GM19438 (cell line): Measurements from ENCODE around the gene PODNL1.

Experiments
- ATAC-seq: cut with Tn5 transposase; IDR thresholded peaks from one replicate; pipeline ENCODE4 v1.9.1; 2021; ENCODE audit warnings: low read depth; ENCODE audit not compliant: unreplicated experiment

PODNL1 gene, protein sequence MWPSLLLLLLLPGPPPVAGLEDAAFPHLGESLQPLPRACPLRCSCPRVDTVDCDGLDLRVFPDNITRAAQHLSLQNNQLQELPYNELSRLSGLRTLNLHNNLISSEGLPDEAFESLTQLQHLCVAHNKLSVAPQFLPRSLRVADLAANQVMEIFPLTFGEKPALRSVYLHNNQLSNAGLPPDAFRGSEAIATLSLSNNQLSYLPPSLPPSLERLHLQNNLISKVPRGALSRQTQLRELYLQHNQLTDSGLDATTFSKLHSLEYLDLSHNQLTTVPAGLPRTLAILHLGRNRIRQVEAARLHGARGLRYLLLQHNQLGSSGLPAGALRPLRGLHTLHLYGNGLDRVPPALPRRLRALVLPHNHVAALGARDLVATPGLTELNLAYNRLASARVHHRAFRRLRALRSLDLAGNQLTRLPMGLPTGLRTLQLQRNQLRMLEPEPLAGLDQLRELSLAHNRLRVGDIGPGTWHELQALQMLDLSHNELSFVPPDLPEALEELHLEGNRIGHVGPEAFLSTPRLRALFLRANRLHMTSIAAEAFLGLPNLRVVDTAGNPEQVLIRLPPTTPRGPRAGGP

GRCh38 chr19:13938301-13939064, at the start of gene PODNL1:
PODNL1 (minus strand) TSS chr19:13938417; CDS start chr19:13938181, 236 bp downstream.
- ATAC-seq: no peak

- ATAC-seq: no peak
Observed at GRCh38 chr19:13987101-13987890, 49.1 kb upstream of the PODNL1 start.

DNA sequence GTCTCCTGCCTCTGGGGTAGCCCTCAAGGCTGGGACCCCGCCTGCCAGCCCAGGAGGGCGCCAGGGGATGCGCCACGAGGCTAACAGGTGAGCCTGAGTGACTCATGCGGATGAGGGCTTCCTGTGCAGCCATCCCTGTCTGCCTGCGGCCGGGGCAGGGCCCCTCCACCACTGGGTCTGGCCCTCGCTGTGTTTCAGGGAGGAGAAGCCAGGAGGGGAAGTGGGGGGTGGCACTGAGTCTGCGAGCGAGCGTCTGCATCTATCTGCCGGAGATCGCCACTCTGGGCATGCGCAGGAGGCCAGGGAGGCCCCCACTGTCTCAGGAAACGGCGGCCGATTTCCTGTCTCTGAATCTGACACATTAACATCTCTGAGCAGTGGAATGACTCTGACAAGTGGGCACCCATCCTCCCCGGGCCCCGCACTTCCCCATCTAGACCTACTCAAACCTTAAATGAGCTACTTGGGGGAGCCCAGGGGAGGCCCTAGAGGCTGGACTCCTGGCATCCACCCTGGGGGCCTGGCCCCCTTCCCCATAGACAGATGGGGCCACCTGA, 48.2 kb upstream of the PODNL1 start:
- ATAC-seq: peak; percentile 78

DNA sequence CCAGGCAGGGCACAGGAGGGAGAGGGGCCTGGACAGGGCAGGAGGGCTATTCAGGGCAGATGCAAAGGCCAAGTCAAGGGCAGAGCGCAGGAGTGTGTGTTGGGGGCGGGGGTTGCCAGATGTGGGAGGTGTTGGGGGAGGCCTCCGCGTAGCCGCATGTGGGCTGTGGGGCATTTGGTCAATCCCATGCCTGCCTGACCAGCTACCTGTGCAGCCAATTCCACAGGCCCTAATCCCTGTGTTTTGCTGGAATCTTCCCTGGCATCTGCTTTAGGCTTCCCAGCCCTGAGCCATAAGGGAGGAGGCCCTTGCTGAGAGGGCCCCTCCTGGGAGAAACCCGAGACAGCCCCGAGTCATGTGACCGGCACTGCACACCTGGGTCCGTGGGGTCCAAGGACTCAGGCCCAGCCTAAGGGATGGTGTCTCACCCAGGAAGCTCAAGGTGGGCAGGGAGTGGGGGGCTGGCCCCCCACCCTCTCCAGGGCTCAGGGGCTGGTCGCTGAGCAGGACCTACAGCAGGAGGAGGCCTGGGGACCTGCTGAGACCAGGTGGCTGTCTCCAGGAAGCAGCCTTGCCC, 47.6 kb upstream of the PODNL1 start:
- peak; percentile 19 for ATAC-seq

- ATAC-seq: no peak
Observed at GRCh38 chr19:13984875-13985741, 46.9 kb upstream of the PODNL1 start.

DNA sequence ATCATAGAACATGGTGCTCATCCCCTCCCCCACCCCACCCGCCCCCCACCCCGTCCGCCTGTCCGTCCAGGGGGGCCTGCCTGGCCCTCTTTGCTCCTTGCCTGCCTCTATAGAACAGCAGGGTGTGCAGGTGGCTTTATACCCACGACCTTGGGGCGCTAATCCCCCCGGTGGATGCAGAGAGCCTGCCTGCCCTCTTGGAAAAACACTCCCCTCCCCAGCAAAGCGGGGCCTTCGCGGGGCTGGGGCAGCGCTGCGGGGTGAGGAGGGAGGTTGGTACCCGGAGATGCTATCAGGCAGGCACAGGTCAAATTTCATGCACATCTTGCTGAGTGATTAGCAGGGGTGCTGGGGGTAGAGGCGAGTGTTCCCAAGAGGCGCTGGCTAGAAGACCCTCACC, 46.0 kb upstream of the PODNL1 start:
- ATAC-seq: no peak

- ATAC-seq: no peak
Observed at GRCh38 chr19:13983213-13983889, 45.1 kb upstream of the PODNL1 start.

DNA sequence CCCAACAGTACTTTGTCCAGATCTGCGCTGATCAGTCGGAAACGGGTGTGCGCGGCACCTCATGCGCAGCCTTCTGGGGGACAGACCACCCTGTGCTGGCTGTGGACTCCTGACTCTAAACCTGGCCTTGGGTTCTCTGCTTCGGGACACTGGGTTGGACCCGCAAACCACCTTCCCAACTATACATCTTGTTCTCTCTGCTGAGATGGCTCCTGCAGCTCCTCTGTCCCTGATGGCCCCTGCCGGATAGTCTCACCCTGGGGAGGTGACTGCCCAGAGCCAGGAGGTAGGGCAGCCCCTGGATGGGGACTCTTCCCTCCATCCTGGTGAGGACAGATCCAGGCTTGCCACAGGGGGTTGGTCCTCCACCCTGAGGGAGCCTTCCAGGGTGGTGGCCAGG, 44.6 kb upstream of the PODNL1 start:
- no peak for ATAC-seq

- no peak for ATAC-seq
Observed at GRCh38 chr19:13981988-13982501, 43.8 kb upstream of the PODNL1 start.

GRCh38 chr19:13981467-13981866, 43.2 kb upstream of the PODNL1 start:
- ATAC-seq: no peak

GRCh38 chr19:13981021-13981420, 42.8 kb upstream of the PODNL1 start:
- no peak for ATAC-seq

DNA sequence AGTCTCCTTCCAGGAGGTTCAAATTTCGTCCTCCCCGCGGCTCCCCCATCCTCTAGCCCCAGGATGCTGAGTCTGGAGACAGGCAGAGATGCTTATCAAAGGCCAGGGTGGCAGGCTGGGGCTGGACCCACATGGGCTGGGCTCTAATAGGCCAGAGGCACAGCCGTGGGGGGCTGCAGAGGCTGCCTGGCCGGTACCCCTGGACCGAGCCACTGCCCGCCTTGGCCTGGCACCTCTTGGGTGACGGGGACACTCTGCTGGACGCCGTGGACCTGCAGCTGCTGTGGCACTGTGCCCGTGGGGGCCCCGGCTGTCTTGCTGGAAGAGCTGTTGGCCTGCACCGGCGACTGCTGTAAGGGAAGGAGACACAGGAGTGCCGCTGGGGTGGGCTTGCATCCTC, 42.1 kb upstream of the PODNL1 start:
- ATAC-seq: no peak

DNA sequence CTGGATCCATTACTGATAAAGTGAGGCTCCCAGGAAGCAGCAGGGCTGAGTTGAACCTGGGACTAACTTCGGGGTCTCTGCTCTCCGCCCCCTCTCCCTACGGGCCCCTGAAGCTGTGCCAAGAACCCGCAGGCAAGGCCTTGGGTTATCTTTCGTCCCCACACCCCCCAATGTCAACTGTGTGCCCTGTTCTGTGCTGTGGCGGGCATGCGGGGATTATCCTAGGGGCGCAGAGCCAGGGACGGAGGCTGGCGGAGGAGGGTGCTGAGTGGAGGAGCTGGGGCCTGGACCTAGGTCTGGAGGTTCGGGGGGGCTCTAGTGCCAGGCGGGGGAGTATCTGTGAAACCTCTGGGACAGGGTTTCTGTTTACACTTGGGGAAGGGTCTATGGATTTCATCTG, 41.5 kb upstream of the PODNL1 start:
- ATAC-seq: no peak

DNA sequence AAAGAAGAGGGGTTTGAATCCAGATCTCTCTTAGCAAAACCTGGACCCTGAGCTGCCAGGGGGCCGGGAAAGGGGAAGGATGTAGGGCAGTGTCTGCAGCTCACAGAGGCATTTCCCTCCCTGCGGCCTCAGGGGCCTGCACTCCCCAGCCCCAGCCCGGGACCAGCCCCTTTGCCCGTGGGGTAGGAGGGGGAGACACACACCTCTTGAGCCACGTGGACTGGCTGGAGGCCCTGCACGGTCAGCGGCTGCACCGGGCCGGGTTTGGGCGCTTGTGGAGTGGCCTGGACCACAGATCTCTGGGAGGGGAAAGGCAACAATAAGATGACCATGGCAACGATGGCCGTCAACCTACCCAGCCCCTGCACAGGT, 41.0 kb upstream of the PODNL1 start:
- ATAC-seq: no peak

DNA sequence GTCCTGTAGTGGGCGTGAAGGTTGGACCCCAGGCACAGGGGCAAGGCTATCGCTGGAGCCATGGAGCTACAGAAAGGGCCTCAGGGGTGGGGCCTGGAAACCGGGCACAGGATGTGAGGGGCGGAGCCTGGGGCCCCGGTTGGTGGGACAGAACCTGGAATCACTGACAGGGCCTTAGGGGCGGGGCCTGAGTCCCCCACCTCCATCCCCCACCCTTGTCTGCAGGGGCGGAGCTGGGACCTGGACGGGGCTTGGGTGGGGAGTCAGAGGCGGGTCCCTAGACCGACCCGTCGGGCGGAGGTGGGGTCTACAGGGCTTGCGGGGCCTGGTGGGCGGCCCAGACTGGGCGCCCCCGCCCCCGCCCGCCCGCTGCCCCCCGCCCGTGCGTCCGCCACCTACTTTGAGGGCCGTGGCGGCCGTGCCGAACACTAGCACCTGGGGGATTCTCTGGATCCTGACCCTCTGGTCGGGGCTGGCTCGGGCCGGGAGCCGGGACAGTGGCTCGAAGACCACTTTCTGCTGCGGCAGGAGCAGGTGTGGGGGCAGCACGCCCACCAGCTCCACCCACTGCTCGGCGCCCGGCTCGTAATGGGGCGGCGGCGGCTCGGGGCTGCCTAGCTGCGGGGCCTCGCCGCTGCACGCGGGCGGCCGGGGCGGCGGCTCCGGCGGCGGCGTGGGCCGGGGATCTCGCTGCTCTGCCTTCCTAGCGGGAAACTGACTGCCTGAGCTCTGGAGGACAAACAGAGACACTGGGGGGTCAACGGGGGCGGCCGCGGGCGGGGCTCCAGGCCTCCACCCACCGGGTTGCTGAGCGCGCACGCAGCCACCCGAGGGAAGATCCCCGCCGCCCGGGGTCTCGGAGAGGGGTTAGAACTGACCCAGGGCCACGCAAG, 40.4 kb upstream of the PODNL1 start:
- ATAC-seq: no peak

DNA sequence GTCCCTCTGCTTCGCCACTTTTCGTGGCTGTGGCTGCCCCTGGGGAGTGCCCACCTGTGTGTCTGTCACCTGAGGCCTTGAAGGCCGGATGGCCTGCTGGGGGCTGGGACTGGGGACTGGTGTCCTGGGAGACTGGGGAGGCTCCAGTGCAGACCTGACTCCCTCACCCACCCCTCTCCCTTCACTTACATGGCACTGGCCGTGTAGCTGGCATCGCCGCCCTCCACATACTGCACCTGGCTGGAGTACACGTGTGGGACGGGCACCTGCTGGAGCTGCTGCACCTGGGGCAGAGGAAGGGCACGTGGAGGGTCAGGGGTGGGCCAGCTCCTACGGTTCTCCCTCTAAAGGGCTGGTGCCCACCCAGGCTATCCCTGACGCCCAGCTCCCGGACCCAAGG, 39.6 kb upstream of the PODNL1 start:
- no peak for ATAC-seq

DNA sequence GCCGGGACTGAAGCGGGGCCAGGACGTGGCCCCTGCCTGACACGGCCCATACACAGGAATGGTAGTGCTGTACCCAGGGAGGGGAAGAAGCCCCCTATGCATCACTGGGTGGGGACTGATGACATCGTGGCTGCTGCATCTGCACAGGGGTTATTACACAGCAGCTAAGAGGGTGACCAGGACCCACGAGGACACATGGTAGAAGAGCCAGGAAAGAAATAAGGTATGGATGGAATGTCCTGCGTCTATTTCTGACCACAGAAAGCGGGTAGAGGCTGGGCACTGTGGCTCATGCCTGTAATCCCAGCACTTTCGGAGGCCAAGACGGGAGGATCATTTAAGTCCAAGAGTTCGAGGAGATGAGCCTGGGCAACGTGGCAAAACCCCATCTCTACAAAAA, 38.2 kb upstream of the PODNL1 start:
- ATAC-seq: no peak

DNA sequence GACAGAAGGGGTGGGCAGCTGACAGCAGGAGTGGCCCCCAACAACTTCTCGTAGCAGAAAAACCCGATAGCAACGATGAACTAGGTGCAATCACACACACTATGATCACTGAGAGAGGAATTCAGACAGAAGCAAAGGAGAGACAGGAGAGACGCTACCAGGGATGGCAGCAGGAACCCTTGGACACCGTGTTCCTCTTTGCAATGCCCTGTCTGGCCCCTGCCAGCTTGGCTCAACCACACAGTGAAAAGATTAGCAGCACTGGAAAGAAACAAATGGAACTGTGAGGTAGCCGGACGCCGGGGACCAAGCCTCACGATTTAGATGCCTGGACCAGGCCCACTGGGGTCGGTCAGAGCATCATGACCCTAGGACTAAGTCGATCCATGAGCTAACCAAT, 37.7 kb upstream of the PODNL1 start:
- ATAC-seq: no peak
